Hepatocyte (in vitro differentiated cells): ENCODE data around the gene HABP4.

Experiments used
- EZH2 ChIP-seq: fragments of 200-600 bp; sonication (generic); IDR thresholded peaks from 2 replicates; pipeline ENCODE4 v1.6.1; 2016; ENCODE audit warnings: antibody characterized with exemption, mild to moderate bottlenecking, borderline replicate concordance
- EZH2phosphoT487 ChIP-seq: fragments of 200-600 bp; sonication (generic); IDR thresholded peaks from one replicate; pipeline ENCODE4 v1.6.1; 2018; ENCODE audit warnings: antibody characterized with exemption, mild to moderate bottlenecking, low read depth, moderate library complexity; ENCODE audit not compliant: unreplicated experiment, severe bottlenecking
- TF ChIP-seq, protein P1 (sequence below): fragments of 200-600 bp; sonication (generic); IDR thresholded peaks from 2 replicates; pipeline ENCODE4 v1.5.1; 2016; ENCODE audit warnings: antibody characterized with exemption, mild to moderate bottlenecking; ENCODE audit not compliant: poor library complexity

DNA sequence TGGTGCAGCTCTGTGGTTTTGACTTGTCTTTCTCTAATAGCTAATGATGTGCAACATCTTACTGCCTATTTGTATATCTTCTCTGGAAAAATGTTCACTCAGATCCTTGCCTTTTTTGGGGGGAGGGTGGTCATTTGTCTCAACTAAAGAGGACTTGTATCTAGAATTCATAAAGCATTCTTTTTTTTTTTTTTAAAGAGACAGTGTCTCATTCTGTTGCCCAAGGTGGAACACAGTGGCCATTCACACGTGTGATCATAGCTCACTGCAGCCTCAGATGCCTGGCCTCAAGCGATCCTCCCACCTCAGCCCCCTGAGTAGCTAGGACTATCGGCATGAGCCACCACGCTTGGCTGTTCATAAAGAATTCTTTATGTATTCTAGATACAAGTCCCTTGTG is 33.2 kb downstream of the HABP4 start:
- TF ChIP-seq, protein P1, sequence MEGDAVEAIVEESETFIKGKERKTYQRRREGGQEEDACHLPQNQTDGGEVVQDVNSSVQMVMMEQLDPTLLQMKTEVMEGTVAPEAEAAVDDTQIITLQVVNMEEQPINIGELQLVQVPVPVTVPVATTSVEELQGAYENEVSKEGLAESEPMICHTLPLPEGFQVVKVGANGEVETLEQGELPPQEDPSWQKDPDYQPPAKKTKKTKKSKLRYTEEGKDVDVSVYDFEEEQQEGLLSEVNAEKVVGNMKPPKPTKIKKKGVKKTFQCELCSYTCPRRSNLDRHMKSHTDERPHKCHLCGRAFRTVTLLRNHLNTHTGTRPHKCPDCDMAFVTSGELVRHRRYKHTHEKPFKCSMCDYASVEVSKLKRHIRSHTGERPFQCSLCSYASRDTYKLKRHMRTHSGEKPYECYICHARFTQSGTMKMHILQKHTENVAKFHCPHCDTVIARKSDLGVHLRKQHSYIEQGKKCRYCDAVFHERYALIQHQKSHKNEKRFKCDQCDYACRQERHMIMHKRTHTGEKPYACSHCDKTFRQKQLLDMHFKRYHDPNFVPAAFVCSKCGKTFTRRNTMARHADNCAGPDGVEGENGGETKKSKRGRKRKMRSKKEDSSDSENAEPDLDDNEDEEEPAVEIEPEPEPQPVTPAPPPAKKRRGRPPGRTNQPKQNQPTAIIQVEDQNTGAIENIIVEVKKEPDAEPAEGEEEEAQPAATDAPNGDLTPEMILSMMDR, result no peak
- TF ChIP-seq EZH2, result no peak
- TF ChIP-seq EZH2phosphoT487, result no peak
